Measurements from ENCODE around the gene SND1. TPM values are rescaled to one million over a fixed set of nuclear protein-coding genes. Genes with fewer than 3 reads are reported as not detected.

The SND1 gene
- total and polyA plus RNA-seq, 2 of the 4 experiments (the other 2 are of a cell fraction) = 154 to 294 TPM

GRCh38 chr7:127717502-127718339 lies 65.7 kb downstream of the SND1 start (continued):
- no peak for TF ChIP-seq RCOR1 (IDR thresholded peaks at IDR 0.05; ENCODE audit: insufficient replicate concordance, low read length)

GRCh38 chr7:127718340-127718679 lies 66.3 kb downstream of the SND1 start:
- Histone ChIP-seq H2BK120ac (ENCODE audit: low read depth, low read length) (no peak overlapping the region), H3K18ac (ENCODE audit: low read depth, low read length) (no peak overlapping the region), H2BK5ac (ENCODE audit: low read depth, low read length, poor library complexity, severe bottlenecking) (no peak overlapping the region), H2AK9ac (replicated peaks; ENCODE audit: low read depth, low read length, poor library complexity) (no peak overlapping the region), H3K9me1 (ENCODE audit: insufficient read depth, low read length) (peaks cover 8% of the 10 kb centered on the region; the same call in 1 of the 2 replicates), H3K56ac (ENCODE audit: extremely low read depth, insufficient read depth, low read length) (no peak overlapping the region), H3K4me3 (ENCODE audit: insufficient read depth, low read depth, low read length) (no peak overlapping the region), H3K36me3 (ENCODE audit: control insufficient read depth, insufficient read depth, low read length) (peaks cover 18% of the 10 kb centered on the region), H3K9me3 (ENCODE audit: control insufficient read depth, insufficient read depth, low read length) (no peaks in the 10 kb centered on the region), H4K91ac (ENCODE audit: insufficient read depth, low read depth, low read length) (no peak overlapping the region), H2BK15ac (ENCODE audit: low read depth, low read length) (no peak overlapping the region), H2BK20ac (ENCODE audit: low read depth, low read length) (no peak overlapping the region), H3K14ac (replicated peaks; ENCODE audit: low read depth, low read length) (no peak overlapping the region), H4K20me1 (ENCODE audit: insufficient read depth, low read length) (peaks cover 42% of the 10 kb centered on the region), H3K79me1 (ENCODE audit: low read depth in 1 of 2, low read length in 2 of 2) (peaks cover 39 to 69% of the 10 kb centered on the region in 2 experiments), H3K4me2 (ENCODE audit: low read depth, low read length) (no peak overlapping the region), H4K5ac (ENCODE audit: low read depth, low read length) (no peak overlapping the region), H3K4ac (ENCODE audit: low read depth, low read length) (no peak overlapping the region), H3K27me3 (ENCODE audit: control insufficient read depth, insufficient read depth, low read length) (no peaks in the 10 kb centered on the region), H3K9ac (ENCODE audit: low read depth, low read length) (no peak overlapping the region), H3K4me1 (ENCODE audit: control insufficient read depth, insufficient read depth, low read length) (no peaks in the 10 kb centered on the region), H3K27ac (ENCODE audit: insufficient read depth, low read length) (no peak overlapping the region), H2AFZ (replicated peaks; ENCODE audit: low read length, poor library complexity) (no peak overlapping the region), H3K23ac (ENCODE audit: low read depth, low read length) (no peak overlapping the region), H4K8ac (ENCODE audit: low read depth in 2 of 2, low read length in 2 of 2) (no peak overlapping the region), H2AK5ac (ENCODE audit: low read depth, low read length) (no peak overlapping the region)
- in situ Hi-C loops (cut with MboI; ENCODE audit: low sequenced_read_pairs) = loop anchor here (25.0 kb wide), 1 partner anchor 344 kb away; no protein-coding TSS in a partner anchor
- ATAC-seq (ENCODE audit: low read depth) = no peak
- no TSS peak for BruUV-seq (replicated peaks)
- 100% methylated on average over 1 of the region's 7 CpGs; no CpG with 5 or more reads in 1 of the 2 experiments for WGBS, 2 experiments (ENCODE audit: extremely low coverage in 2 of 2, insufficient read length in 1 of 2)
- POLR2A ChIA-PET (ENCODE audit: unreplicated experiment) = no interaction called here
- CTCF ChIA-PET = interaction anchor here (0.9 kb wide), 1 partner anchor 491 kb away, joined by 3 read pairs; no protein-coding TSS in a partner anchor
- intact Hi-C loops (cut with micrococcal nuclease) = no loop called here
- no peak for DNase-seq
- TF ChIP-seq NFE2L2 (IDR thresholded peaks at IDR 0.05; ENCODE audit: low read depth, low read length) = no peak
- no peak for TF ChIP-seq CHD1 (IDR thresholded peaks at IDR 0.05; ENCODE audit: low read depth, low read length)
- TF ChIP-seq MAFK (IDR thresholded peaks at IDR 0.05; ENCODE audit: low read depth, low read length) = no peak
- no peak for TF ChIP-seq MAZ (IDR thresholded peaks at IDR 0.05; ENCODE audit: borderline replicate concordance, low read depth, low read length)
- TF ChIP-seq FOS (IDR thresholded peaks at IDR 0.05; ENCODE audit: low read depth, low read length) = no peak
- no peak for TF ChIP-seq RCOR1 (IDR thresholded peaks at IDR 0.05; ENCODE audit: insufficient replicate concordance, low read length)
- no peak for TF ChIP-seq MXI1 (IDR thresholded peaks at IDR 0.05; ENCODE audit: borderline replicate concordance, low read depth, low read length)
- no peak for TF ChIP-seq SMC3 (IDR thresholded peaks at IDR 0.05; ENCODE audit: low read depth, low read length)
- dilution Hi-C loops (cut with HindIII; ENCODE audit: low sequenced_read_pairs, unreplicated experiment) = no loop called here
